ENCODE measurements around the gene ARPP21. TPM values are rescaled to one million over a fixed set of nuclear protein-coding genes. Genes with fewer than 3 reads are reported as not detected.

ARPP21 gene
- total and polyA plus RNA-seq, 2 donors (not counting 3 experiments of a cell fraction or from before 2014, with no cell fraction given), result not detected

- Histone ChIP-seq H3K27ac (ENCODE audit: insufficient read depth, low read depth, low read length) (no peak overlapping the region), H3K4me2 (ENCODE audit: insufficient read depth, low read length) (no peak overlapping the region), H3K9me1 (replicated peaks; ENCODE audit: control insufficient read depth, extremely low read depth, insufficient read depth, low read length) (no peaks in the 10 kb centered on the region), H3K9me3 (replicated peaks; ENCODE audit: control insufficient read depth, insufficient read depth, low read length) (no peaks in the 10 kb centered on the region), H4K20me1 (replicated peaks; ENCODE audit: control insufficient read depth, extremely low read depth, insufficient read depth, low read length) (no peaks in the 10 kb centered on the region), H3K27me3 (ENCODE audit: control insufficient read depth in 2 of 2, insufficient read depth in 2 of 2, low read length in 2 of 2) (no peaks in the 10 kb centered on the region), H3K9ac (replicated peaks; ENCODE audit: extremely low read depth, insufficient read depth, low read length) (no peak overlapping the region), H2AFZ (ENCODE audit: low read depth, low read length) (no peak overlapping the region), H3K36me3 (ENCODE audit: control insufficient read depth in 2 of 2, extremely low read depth in 1 of 2, insufficient read depth in 2 of 2, low read length in 2 of 2) (no peaks in the 10 kb centered on the region), H3K4me3 (replicated peaks in 1 of 3; ENCODE audit: insufficient read depth in 1 of 3, low read depth in 1 of 3, low read length in 3 of 3) (no peak overlapping the region), H3K4me1 (ENCODE audit: control insufficient read depth, extremely low read depth, insufficient read depth, low read length) (no peaks in the 10 kb centered on the region), H3K79me2 (ENCODE audit: control insufficient read depth, insufficient read depth, low read length) (no peaks in the 10 kb centered on the region)
- intact Hi-C loops (cut with micrococcal nuclease) (no loop called here), dilution Hi-C loops (cut with MboI; ENCODE audit: extremely low pct_ligation_motif_present, low sequenced_read_pairs) (no loop called here)
- ChIA-PET CTCF (interaction anchor here (1.9 kb wide), 1 partner anchor 10 kb away, joined by 5 read pairs; no protein-coding TSS in a partner anchor), POLR2A (no interaction called here)
- no peak for TF ChIP-seq GATA2 (IDR thresholded peaks at IDR 0.05; ENCODE audit: insufficient read depth, insufficient read length, low read depth, low read length)
- no peak for TF ChIP-seq POLR2AphosphoS5 (IDR thresholded peaks at IDR 0.05; ENCODE audit: insufficient read depth, low read depth, low read length)
- TF ChIP-seq POLR2A (IDR thresholded peaks at IDR 0.05; ENCODE audit: low read depth, low read length), result no peak
- BruUV-seq (replicated peaks), result no TSS peak
- FAIRE-seq (no peak), DNase-seq (ENCODE audit: low read depth, low spot score) (no peak)
Measured at GRCh38 chr3:35596335-35596995, 42.9 kb upstream of the ARPP21 start.

DNA sequence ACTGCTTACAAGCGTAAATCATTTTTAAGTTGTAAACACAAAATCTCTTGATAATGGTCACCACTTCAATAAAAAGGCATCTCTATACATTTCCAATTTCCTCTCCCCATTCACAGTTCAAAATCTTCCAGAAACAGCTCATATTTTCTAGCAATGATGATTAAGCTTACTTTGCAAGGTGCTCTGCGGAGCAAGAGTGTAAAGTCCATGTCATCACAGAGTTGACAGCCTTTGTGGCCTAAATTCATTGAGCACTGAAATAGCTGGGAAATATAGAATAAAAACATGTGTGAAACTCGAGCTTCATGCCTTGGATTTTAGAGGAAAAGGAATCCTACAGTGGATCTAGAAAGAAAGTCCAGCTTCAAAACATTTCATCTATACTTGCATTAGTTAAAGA lies 41.8 kb upstream of the ARPP21 start:
- no peak for DNase-seq (ENCODE audit: low read depth, low spot score)
- H3K27me3 ChIP-seq (ENCODE audit: control insufficient read depth in 2 of 2, insufficient read depth in 2 of 2, low read length in 2 of 2), result no peaks in the 10 kb centered on the region
- H3K36me3 ChIP-seq (ENCODE audit: control insufficient read depth in 2 of 2, extremely low read depth in 1 of 2, insufficient read depth in 2 of 2, low read length in 2 of 2), result no peaks in the 10 kb centered on the region
- H3K4me2 ChIP-seq (ENCODE audit: insufficient read depth, low read length), result no peak overlapping the region
- H3K9ac ChIP-seq (replicated peaks; ENCODE audit: extremely low read depth, insufficient read depth, low read length), result no peak overlapping the region
- ChIA-PET CTCF (interaction anchor here (1.0 kb wide), 1 partner anchor 10 kb away, joined by 3 read pairs; no protein-coding TSS in a partner anchor), POLR2A (no interaction called here)
- no peaks in the 10 kb centered on the region for H4K20me1 ChIP-seq (replicated peaks; ENCODE audit: control insufficient read depth, extremely low read depth, insufficient read depth, low read length)
- no peaks in the 10 kb centered on the region for H3K9me1 ChIP-seq (replicated peaks; ENCODE audit: control insufficient read depth, extremely low read depth, insufficient read depth, low read length)
- dilution Hi-C loops (cut with MboI; ENCODE audit: extremely low pct_ligation_motif_present, low sequenced_read_pairs) (no loop called here), intact Hi-C loops (cut with micrococcal nuclease) (no loop called here)
- no peaks in the 10 kb centered on the region for H3K79me2 ChIP-seq (ENCODE audit: control insufficient read depth, insufficient read depth, low read length)
- no peak for TF ChIP-seq POLR2AphosphoS5 (IDR thresholded peaks at IDR 0.05; ENCODE audit: insufficient read depth, low read depth, low read length)
- TF ChIP-seq MYC (IDR thresholded peaks at IDR 0.05; ENCODE audit: low read depth, low read length), result no peak
- TF ChIP-seq CTCF (IDR thresholded peaks at IDR 0.05; ENCODE audit: extremely low read depth in 1 of 2, insufficient read depth in 1 of 2, low read depth in 1 of 2, low read length in 2 of 2), result no peak
- no peak for TF ChIP-seq JUN (IDR thresholded peaks at IDR 0.05; ENCODE audit: borderline replicate concordance, insufficient read depth, insufficient read length, low read depth)
- no peak for TF ChIP-seq POLR2A (IDR thresholded peaks at IDR 0.05; ENCODE audit: low read depth, low read length)
- TF ChIP-seq GATA2 (IDR thresholded peaks at IDR 0.05; ENCODE audit: insufficient read depth, insufficient read length, low read depth, low read length), result no peak
- TF ChIP-seq FOS (IDR thresholded peaks at IDR 0.05; ENCODE audit: borderline replicate concordance, insufficient read depth, low read length), result no peak
- TF ChIP-seq, protein P1, sequence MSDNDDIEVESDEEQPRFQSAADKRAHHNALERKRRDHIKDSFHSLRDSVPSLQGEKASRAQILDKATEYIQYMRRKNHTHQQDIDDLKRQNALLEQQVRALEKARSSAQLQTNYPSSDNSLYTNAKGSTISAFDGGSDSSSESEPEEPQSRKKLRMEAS (IDR thresholded peaks at IDR 0.05; ENCODE audit: insufficient read depth, insufficient read length), result no peak
- no peak for TF ChIP-seq EZH2 (IDR thresholded peaks at IDR 0.05; ENCODE audit: borderline replicate concordance, low read depth, low read length, severe bottlenecking)
- no peak for FAIRE-seq
- H3K27ac ChIP-seq (ENCODE audit: insufficient read depth, low read depth, low read length), result no peak overlapping the region
- no peak overlapping the region for H2AFZ ChIP-seq (ENCODE audit: low read depth, low read length)
- H3K9me3 ChIP-seq (replicated peaks; ENCODE audit: control insufficient read depth, insufficient read depth, low read length), result no peaks in the 10 kb centered on the region
- BruUV-seq (replicated peaks), result no TSS peak
- H3K4me1 ChIP-seq (ENCODE audit: control insufficient read depth, extremely low read depth, insufficient read depth, low read length), result no peaks in the 10 kb centered on the region
- no peak overlapping the region for H3K4me3 ChIP-seq (replicated peaks in 1 of 3; ENCODE audit: insufficient read depth in 1 of 3, low read depth in 1 of 3, low read length in 3 of 3)

Measured in endothelial cell of umbilical vein (primary cell).